Liver (tissue), 3 donors: ENCODE measurements around the gene CHTOP.
"Not testable (repeated sequence)": the region's sequence is repeated elsewhere in the genome, so short reads cannot be mapped to it uniquely, and the experiment has no call there.

Experiments used
- ATF3 ChIP-seq: IDR thresholded peaks from 2 replicates; pipeline ENCODE4 v1.6.1; 2016; ENCODE audit warnings: antibody characterized with exemption
- CTCF ChIP-seq: fragments of 150-350 bp; IDR thresholded peaks from 2 replicates; pipeline ENCODE4 v1.5.1; 2017; ENCODE audit warnings: improper control_type of control experiment, low read depth, low read length; ENCODE audit not compliant: missing input control
- EGR1 ChIP-seq, 2 donors: IDR thresholded peaks; 2 replicates each; pipeline ENCODE4 v1.6.1; 2016 to 2018; ENCODE audit warnings: antibody characterized with exemption in 2 of 2, low read depth in 2 of 2
- FOXA1 ChIP-seq: IDR thresholded peaks from 2 replicates; pipeline ENCODE4 v1.6.1; 2016; ENCODE audit warnings: antibody characterized with exemption
- MAX ChIP-seq: IDR thresholded peaks from 2 replicates; pipeline ENCODE4 v1.6.1; 2016; ENCODE audit warnings: antibody characterized with exemption
- RAD21 ChIP-seq, 2 donors: IDR thresholded peaks; 2 replicates each; pipeline ENCODE4 v1.6.1; 2016; ENCODE audit warnings: antibody characterized with exemption in 2 of 2, mild to moderate bottlenecking in 2 of 2
- YY1 ChIP-seq: IDR thresholded peaks from 2 replicates; pipeline ENCODE4 v1.6.1; 2016; ENCODE audit warnings: antibody characterized with exemption, mild to moderate bottlenecking
- TF ChIP-seq, protein P1 (sequence below): IDR thresholded peaks from 2 replicates; pipeline ENCODE4 v1.6.1; 2016; ENCODE audit warnings: antibody characterized with exemption, mild to moderate bottlenecking
- donor health status: healthy.
- donor health status: healthy.

GRCh38 chr1:153671628-153672353 is 37.9 kb downstream of the CHTOP start:
- not testable (repeated sequence) for TF ChIP-seq CTCF; MAX; EGR1 (IDR thresholded peaks at IDR 0.05; ENCODE audit: low read depth in 2 of 2); YY1; FOXA1; RAD21 (IDR thresholded peaks at IDR 0.05); ATF3
- TF ChIP-seq, protein P1, sequence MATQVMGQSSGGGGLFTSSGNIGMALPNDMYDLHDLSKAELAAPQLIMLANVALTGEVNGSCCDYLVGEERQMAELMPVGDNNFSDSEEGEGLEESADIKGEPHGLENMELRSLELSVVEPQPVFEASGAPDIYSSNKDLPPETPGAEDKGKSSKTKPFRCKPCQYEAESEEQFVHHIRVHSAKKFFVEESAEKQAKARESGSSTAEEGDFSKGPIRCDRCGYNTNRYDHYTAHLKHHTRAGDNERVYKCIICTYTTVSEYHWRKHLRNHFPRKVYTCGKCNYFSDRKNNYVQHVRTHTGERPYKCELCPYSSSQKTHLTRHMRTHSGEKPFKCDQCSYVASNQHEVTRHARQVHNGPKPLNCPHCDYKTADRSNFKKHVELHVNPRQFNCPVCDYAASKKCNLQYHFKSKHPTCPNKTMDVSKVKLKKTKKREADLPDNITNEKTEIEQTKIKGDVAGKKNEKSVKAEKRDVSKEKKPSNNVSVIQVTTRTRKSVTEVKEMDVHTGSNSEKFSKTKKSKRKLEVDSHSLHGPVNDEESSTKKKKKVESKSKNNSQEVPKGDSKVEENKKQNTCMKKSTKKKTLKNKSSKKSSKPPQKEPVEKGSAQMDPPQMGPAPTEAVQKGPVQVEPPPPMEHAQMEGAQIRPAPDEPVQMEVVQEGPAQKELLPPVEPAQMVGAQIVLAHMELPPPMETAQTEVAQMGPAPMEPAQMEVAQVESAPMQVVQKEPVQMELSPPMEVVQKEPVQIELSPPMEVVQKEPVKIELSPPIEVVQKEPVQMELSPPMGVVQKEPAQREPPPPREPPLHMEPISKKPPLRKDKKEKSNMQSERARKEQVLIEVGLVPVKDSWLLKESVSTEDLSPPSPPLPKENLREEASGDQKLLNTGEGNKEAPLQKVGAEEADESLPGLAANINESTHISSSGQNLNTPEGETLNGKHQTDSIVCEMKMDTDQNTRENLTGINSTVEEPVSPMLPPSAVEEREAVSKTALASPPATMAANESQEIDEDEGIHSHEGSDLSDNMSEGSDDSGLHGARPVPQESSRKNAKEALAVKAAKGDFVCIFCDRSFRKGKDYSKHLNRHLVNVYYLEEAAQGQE, result not testable (repeated sequence)
